GM21390 (cell line): ENCODE results near the gene RECQL5.

Experiments used
- ATAC-seq: cut with Tn5 transposase; IDR thresholded peaks from one replicate; pipeline ENCODE4 v1.9.1; 2021; ENCODE audit not compliant: unreplicated experiment

The RECQL5 gene

GRCh38 chr17:75666959-75667790, at the start of gene RECQL5, which contains the start of gene SAP30BP:
RECQL5 (minus strand) TSS chr17:75667154; CDS start chr17:75666557, 597 bp downstream.
SAP30BP (plus strand) TSS chr17:75667338; CDS start chr17:75667373, 35 bp downstream.
- ATAC-seq, result peak; percentile 54

- no peak for ATAC-seq
Measured at GRCh38 chr17:75712446-75712845, 45.5 kb upstream of the RECQL5 start.

- no peak for ATAC-seq
Measured at GRCh38 chr17:75707079-75707571, 40.2 kb upstream of the RECQL5 start.

GRCh38 chr17:75706042-75706728, 39.2 kb upstream of the RECQL5 start:
- ATAC-seq, result no peak

- ATAC-seq, result no peak
Measured at GRCh38 chr17:75704963-75705875, 38.3 kb upstream of the RECQL5 start.

GRCh38 chr17:75703591-75703990, 36.6 kb upstream of the RECQL5 start:
- ATAC-seq, result no peak

GRCh38 chr17:75703191-75703590, 36.2 kb upstream of the RECQL5 start:
- no peak for ATAC-seq

GRCh38 chr17:75701288-75701687, 34.3 kb upstream of the RECQL5 start:
- no peak for ATAC-seq

GRCh38 chr17:75698659-75699058, 31.7 kb upstream of the RECQL5 start:
- no peak for ATAC-seq

- no peak for ATAC-seq
Measured at GRCh38 chr17:75697651-75698291, 30.8 kb upstream of the RECQL5 start.

- ATAC-seq, result no peak
Measured at GRCh38 chr17:75695830-75696271, 28.9 kb upstream of the RECQL5 start.

GRCh38 chr17:75695141-75695829, 28.3 kb upstream of the RECQL5 start:
- ATAC-seq, result no peak

- no peak for ATAC-seq
Measured at GRCh38 chr17:75694536-75694935, 27.6 kb upstream of the RECQL5 start.

- ATAC-seq, result no peak
Measured at GRCh38 chr17:75693500-75694481, 26.8 kb upstream of the RECQL5 start.

- ATAC-seq, result no peak
Measured at GRCh38 chr17:75692976-75693375, 26.0 kb upstream of the RECQL5 start.

- no peak for ATAC-seq
Measured at GRCh38 chr17:75691801-75692626, 25.1 kb upstream of the RECQL5 start.

- ATAC-seq, result no peak
Measured at GRCh38 chr17:75691371-75691791, 24.4 kb upstream of the RECQL5 start.

GRCh38 chr17:75689441-75689873, 22.5 kb upstream of the RECQL5 start:
- ATAC-seq, result no peak
